ENCODE data around the gene PHEX. TPM values are rescaled to one million over a fixed set of nuclear protein-coding genes. Genes with fewer than 3 reads are reported as not detected.
A peak's percentile ranks its signal among the peaks of the same experiment; 100 is the strongest.

PHEX gene
- total RNA-seq (2014; rRNA removed; shearing (Covaris generic); ENCODE audit: low replicate concordance): 0.30 and 0.41 TPM in 2 replicates

DNA sequence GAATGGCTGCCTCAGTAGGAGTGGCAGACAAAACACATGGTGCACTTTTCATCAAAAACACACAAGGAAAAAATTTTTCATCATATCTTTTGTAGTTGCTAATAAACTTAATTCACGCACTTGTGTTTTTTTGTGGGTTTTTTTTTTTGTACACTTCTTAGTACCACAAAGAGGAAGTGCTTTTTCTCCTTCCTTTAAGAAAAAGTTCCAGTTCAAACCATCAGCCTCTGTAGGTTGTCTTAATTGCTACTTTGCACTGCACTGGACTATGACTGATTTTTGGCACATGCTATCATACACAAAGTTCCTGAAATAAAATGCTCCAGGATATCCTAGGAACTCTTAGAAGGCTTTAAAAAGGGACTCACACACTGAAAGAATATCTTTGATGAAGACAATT, at the start of gene PHEX:
PHEX (plus strand) TSS at position 242 of the 400 bp plus-strand sequence. CDS start 681 bp downstream, outside the sequence.
- in situ Hi-C loops (cut with HindIII; ENCODE audit: low pct_unique_long_range_greater_than_20kb, low sequenced_read_pairs): no loop called here
- DNase-seq (ENCODE audit: low read depth): no peak

DNA sequence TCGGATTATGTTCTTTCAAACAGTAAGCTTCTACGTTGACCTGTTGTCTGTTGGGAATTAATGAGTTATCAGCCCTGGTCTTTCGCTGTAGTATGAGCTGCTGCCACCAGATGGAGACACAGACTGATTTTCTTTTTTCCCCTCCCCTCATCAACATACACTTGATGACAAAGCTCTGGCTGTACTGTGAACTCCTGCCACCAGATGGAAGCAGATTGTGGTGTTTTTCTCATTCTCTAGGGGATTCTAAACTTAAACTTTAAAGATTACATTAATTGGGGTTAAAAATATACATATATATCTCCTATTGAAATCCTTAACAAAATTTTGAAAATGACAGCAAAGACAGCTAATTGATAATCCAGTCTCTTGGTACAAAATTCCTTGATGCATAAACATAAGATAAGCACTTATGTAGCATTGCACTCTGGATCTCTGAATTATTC, 46.8 kb upstream of the PHEX start:
- peak; percentile 71 for DNase-seq (ENCODE audit: low read depth)
- in situ Hi-C loops (cut with HindIII; ENCODE audit: low pct_unique_long_range_greater_than_20kb, low sequenced_read_pairs): no loop called here

- DNase-seq (ENCODE audit: low read depth): no peak
- in situ Hi-C loops (cut with HindIII; ENCODE audit: low pct_unique_long_range_greater_than_20kb, low sequenced_read_pairs): no loop called here
These were observed 45.5 kb upstream of the PHEX start for GRCh38 chrX:21986596-21986995.

- no peak for DNase-seq (ENCODE audit: low read depth)
These were observed 42.7 kb upstream of the PHEX start for GRCh38 chrX:21989384-21989783.

GRCh38 chrX:21990832-21991231, 41.3 kb upstream of the PHEX start:
- in situ Hi-C loops (cut with HindIII; ENCODE audit: low pct_unique_long_range_greater_than_20kb, low sequenced_read_pairs): no loop called here
- DNase-seq (ENCODE audit: low read depth): no peak

More at GRCh38 chrX:21989384-21989783, 42.7 kb upstream of the PHEX start:
- in situ Hi-C loops (cut with HindIII; ENCODE audit: low pct_unique_long_range_greater_than_20kb, low sequenced_read_pairs): no loop called here

DNA sequence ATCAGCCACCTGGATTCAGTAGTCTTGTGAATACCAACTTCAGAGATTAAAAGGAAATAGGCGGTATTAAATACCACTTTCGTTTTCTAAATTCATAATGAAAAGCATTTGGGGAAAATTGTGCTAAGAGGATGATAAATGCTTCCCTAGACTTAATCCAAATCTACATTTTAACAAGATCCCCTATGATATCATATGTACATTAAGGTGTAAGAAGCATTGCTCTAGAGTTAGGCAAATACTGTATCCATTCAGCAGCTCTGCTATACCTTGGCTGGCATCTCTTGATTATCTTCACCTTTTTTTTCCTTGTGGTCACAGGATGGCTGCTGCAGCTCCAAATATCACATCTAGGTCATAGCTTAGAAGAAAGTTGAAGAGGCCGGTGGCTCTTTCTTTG, 40.6 kb upstream of the PHEX start:
- in situ Hi-C loops (cut with HindIII; ENCODE audit: low pct_unique_long_range_greater_than_20kb, low sequenced_read_pairs): no loop called here
- DNase-seq (ENCODE audit: low read depth): no peak

DNA sequence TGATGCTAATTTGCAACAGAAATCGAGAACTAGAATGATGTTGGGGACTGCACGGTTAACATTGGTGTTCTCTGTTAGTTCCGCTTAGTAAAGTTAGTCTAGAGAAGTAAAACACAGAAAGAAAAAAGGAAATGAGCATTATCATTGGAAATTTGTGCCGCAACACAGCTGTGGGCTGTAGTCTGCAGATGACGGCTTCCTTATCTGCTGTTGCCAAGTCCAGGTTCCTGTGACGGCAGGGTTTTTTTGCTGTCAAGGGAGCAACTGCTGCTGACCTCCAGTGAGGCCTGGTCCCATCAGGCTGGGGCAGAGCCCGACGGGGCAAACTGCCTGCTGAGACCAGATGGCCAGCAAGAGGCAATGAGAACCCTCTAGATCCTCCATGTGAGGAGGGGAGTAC, 38.9 kb upstream of the PHEX start:
- no peak for DNase-seq (ENCODE audit: low read depth)
- in situ Hi-C loops (cut with HindIII; ENCODE audit: low pct_unique_long_range_greater_than_20kb, low sequenced_read_pairs): no loop called here

DNA sequence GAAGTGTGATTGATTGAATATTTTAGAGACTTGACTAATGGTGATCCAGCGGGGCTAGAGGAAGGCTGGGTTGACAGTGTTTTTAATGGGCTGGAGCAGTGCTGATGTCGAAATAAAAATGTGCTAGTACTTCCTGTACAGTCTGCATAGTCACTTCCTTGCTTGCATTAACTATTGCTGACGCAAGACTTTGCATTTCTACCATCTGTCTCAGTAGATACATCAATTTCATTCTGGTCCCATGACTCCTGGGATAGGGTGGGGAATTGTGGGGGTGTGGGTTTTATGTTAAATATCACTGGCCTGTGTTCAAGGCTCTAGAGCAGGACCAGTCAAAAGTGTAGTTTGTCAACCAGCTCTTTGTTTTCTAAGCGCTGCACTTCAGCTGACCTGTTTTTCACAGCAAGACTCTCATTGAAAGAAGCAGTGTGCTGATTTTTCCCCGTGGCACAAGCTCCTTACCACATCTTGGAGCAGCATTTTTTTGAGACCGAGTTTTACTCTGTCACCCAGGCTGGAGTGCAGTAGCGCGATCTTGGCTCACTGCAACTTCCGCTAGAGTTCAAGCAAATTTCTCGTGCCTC, 35.2 kb upstream of the PHEX start:
- in situ Hi-C loops (cut with HindIII; ENCODE audit: low pct_unique_long_range_greater_than_20kb, low sequenced_read_pairs): no loop called here
- DNase-seq (ENCODE audit: low read depth): no peak

DNA sequence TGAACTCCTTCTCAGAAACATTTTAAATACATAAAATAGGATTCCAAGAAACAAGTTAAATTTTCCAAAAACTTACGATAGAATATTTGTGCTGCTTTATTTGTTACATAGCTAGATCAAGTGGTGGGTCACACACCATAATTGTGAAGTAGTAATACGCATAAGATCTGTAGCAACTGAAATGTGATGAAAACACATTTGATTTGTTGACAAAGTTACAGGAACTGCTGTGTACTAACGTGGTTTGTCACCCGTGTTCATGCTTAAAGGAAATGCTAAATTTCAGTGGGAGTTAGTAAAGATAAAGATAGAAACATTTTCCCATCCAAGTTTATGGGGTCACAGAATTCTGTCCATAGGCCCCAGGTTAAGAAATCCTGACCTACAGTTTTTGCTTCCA, 34.1 kb upstream of the PHEX start:
- in situ Hi-C loops (cut with HindIII; ENCODE audit: low pct_unique_long_range_greater_than_20kb, low sequenced_read_pairs): no loop called here
- no peak for DNase-seq (ENCODE audit: low read depth)

DNA sequence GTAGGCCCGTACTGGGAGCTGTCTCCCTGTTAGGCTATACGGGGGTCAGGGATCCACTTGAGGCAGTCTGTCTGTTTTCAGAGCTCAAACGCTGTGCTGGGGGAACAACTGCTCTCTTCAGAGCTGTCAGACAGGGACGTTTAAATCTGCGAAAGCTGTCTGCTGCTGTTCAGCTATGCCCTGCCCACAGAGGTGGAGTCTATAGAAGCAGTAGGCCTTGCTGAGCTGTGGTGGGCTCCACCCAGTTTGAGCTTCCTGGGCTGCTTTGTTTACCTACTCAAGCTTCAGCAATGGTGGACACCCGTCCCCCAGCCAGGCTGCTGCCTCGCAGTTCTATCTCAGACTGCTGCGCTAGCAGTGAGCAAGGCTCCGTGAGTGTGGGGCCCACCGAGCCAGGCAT, 27.3 kb upstream of the PHEX start:
- in situ Hi-C loops (cut with HindIII; ENCODE audit: low pct_unique_long_range_greater_than_20kb, low sequenced_read_pairs): no loop called here
- no peak for DNase-seq (ENCODE audit: low read depth)

DNA sequence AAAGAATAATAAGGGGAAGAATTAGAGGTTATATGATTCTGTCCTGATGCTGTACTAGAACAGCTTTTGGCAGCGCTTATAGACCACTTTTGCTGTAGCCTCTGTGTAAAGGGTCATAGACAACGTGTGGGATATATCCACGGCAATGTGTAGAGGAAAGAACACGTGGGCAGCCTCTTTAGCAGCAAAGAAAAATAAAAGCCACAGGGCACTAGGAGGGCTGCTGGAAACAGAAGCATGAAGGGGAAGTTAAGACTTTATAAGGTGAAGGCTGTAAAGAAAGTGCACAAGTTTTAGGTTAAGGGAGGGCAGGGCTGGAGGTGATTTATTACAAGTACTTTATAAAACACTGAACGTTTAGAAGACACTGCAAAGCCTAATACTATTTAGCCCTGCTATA, 20.1 kb upstream of the PHEX start:
- no peak for DNase-seq (ENCODE audit: low read depth)

GRCh38 chrX:22012931-22013330, 19.2 kb upstream of the PHEX start:
- in situ Hi-C loops (cut with HindIII; ENCODE audit: low pct_unique_long_range_greater_than_20kb, low sequenced_read_pairs): no loop called here
- no peak for DNase-seq (ENCODE audit: low read depth)

More for the DNA sequence above, 20.1 kb upstream of the PHEX start:
- in situ Hi-C loops (cut with HindIII; ENCODE audit: low pct_unique_long_range_greater_than_20kb, low sequenced_read_pairs): no loop called here

DNA sequence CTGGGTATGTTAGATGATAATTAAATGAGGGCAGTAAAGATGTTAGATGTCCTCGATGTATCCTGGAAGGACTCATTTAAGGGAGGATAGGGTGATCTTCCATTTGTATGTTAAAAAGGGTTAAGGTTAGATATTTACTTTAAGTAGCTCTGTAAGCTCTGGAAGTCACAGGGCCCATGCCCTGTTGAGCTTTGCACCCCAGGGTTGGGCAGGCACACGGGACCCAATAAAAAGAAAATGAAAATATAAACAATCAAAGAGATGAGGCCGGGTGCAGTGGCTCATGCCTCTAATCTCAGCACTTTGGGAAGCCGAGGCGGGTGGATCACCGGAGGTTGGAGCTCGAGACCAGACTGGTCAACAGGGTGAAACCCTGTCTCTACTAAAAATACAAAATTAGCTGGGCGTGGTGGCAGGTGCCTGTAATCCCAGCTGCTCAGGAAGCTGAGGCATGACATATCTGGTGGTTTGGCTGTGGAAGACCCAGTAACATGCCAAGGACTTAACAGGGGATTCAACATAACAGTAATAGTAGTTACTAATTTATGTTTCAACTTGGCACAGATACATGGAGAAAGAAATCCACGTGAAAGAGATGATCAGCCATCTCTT, 16.9 kb upstream of the PHEX start:
- in situ Hi-C loops (cut with HindIII; ENCODE audit: low pct_unique_long_range_greater_than_20kb, low sequenced_read_pairs): no loop called here
- DNase-seq (ENCODE audit: low read depth): no peak

GRCh38 chrX:22021751-22022324, 10.3 kb upstream of the PHEX start:
- in situ Hi-C loops (cut with HindIII; ENCODE audit: low pct_unique_long_range_greater_than_20kb, low sequenced_read_pairs): no loop called here
- DNase-seq (ENCODE audit: low read depth): no peak

- in situ Hi-C loops (cut with HindIII; ENCODE audit: low pct_unique_long_range_greater_than_20kb, low sequenced_read_pairs): no loop called here
- DNase-seq (ENCODE audit: low read depth): no peak
These were observed 7.5 kb upstream of the PHEX start for GRCh38 chrX:22024577-22024976.

DNA sequence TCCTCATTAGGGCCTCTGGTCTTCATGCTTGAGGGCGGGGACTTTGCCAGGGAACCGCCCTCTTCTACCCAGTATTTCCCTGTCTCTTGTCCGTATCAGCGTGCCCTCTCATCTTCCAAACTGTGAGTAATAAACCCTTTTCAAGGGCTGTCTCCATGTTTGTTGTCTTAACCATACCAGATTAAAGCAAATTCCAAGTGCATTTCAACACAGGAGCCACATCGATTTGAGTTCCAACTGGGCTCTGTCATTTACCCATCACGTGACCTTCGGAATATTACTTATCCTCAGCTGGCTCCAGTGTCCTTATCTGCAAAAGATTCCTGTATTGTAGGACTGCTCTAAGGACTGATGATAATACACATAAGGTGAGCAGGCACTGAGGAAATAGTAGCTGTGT, 6.4 kb upstream of the PHEX start:
- in situ Hi-C loops (cut with HindIII; ENCODE audit: low pct_unique_long_range_greater_than_20kb, low sequenced_read_pairs): no loop called here
- no peak for DNase-seq (ENCODE audit: low read depth)

DNA sequence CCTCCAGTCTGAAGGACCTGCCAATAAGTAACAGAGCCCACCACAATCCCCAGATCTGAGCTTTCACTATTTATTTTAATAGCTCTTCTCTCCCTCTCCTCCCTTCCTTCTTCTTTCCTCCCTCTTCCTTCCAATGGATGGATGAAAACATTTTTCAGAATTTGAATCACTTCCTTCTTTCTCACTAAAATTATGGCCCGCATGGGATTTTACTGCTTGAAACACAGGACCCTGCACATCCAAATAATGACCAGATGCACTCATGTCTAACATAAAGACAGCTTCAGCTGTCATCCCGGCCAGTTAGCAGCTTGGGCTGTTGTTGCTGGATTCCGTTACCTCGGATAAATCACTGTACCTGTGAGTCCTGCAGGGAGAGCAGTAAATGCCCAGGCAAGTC, 5.4 kb upstream of the PHEX start:
- no peak for DNase-seq (ENCODE audit: low read depth)
- in situ Hi-C loops (cut with HindIII; ENCODE audit: low pct_unique_long_range_greater_than_20kb, low sequenced_read_pairs): no loop called here

- in situ Hi-C loops (cut with HindIII; ENCODE audit: low pct_unique_long_range_greater_than_20kb, low sequenced_read_pairs): no loop called here
- no peak for DNase-seq (ENCODE audit: low read depth)
These were observed 381 bp downstream of the PHEX start for GRCh38 chrX:22032506-22032905.

- in situ Hi-C loops (cut with HindIII; ENCODE audit: low pct_unique_long_range_greater_than_20kb, low sequenced_read_pairs): no loop called here
These were observed 1.7 kb downstream of the PHEX start for GRCh38 chrX:22033818-22034217.

GRCh38 chrX:22035236-22035635, 3.1 kb downstream of the PHEX start:
- no peak for DNase-seq (ENCODE audit: low read depth)
- in situ Hi-C loops (cut with HindIII; ENCODE audit: low pct_unique_long_range_greater_than_20kb, low sequenced_read_pairs): no loop called here

More at GRCh38 chrX:22033818-22034217, 1.7 kb downstream of the PHEX start:
- DNase-seq (ENCODE audit: low read depth): no peak

All from Caki2 (cell line).